BLaER1 (cell line): Measurements from ENCODE around the gene NRARP.

Source experiments
- H3K27ac ChIP-seq: shearing (Covaris generic); formaldehyde crosslinking; 2 replicates; pipeline ENCODE4 v1.8.1; 2022
- H3K27me3 ChIP-seq: shearing (Covaris generic); formaldehyde crosslinking; 2 replicates; pipeline ENCODE4 v1.8.1; 2022
- H3K36me3 ChIP-seq: shearing (Covaris generic); formaldehyde crosslinking; 2 replicates; pipeline ENCODE4 v1.8.1; 2022
- H3K4me1 ChIP-seq: shearing (Covaris generic); formaldehyde crosslinking; 2 replicates; pipeline ENCODE4 v1.8.1; 2022
- H3K4me2 ChIP-seq: shearing (Covaris generic); formaldehyde crosslinking; 2 replicates; pipeline ENCODE4 v1.8.1; 2022
- H3K4me3 ChIP-seq: shearing (Covaris generic); formaldehyde crosslinking; 2 replicates; pipeline ENCODE4 v1.8.1; 2022
- H3K9ac ChIP-seq: shearing (Covaris generic); formaldehyde crosslinking; 2 replicates; pipeline ENCODE4 v1.8.1; 2022
- H3K9me3 ChIP-seq: shearing (Covaris generic); formaldehyde crosslinking; 2 replicates; pipeline ENCODE4 v1.8.1; 2022
- H4K20me1 ChIP-seq: shearing (Covaris generic); formaldehyde crosslinking; 2 replicates; pipeline ENCODE4 v1.8.1; 2022
- Cebpa-rat ChIP-seq: shearing (Covaris generic); IDR thresholded peaks from 2 replicates; pipeline ENCODE4 v1.8.1; 2022

The NRARP gene

DNA sequence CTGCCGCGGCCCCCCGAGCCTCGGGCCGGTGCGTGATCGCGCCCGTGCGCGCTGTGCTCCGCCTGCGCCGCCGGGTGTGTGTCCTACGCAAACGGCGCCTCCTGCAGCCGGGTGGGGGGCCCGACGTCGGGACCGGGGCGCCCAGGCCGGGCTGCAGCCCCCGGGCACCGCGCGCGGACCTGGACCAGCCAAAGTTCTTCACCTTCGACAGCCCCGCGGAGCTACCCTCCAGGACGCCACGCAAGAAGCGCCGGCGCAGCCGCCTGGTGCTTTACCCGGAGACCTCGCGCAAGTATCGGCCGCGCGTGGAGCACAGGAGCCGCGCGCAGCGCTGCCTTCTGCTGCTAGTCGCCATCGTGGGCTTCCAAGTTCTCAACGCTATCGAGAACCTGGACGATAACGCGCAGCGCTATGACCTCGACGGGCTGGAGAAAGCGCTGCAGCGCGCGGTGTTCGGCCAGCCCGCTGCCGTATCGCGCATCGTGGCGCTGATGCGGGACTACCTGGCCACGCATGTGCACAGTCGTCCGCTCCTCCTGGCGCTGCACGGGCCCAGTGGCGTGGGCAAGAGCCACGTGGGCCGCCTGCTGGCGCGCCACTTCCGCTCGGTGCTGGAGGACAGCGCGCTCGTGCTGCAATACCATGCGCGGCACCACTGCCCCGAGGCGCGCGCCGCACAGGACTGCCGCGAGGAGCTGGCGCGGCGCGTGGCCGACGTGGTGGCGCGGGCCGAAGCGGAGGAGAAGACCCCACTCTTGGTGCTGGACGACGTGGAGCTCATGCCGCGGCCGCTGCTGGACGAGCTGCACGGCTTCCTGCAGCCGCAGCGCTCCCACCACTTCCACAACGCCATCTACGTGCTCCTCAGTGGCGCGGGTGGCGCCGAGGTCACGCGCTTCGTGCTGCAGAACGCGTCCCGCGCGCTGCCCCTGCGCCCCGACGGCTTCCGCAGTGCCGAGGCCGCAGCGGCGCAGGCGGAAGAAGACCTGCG lies 23.1 kb downstream of the NRARP start:
- Histone ChIP-seq H4K20me1 (peaks cover 5% of the 10 kb centered on the region; the same call in 1 of the 2 replicates), H3K27me3 (no peaks in the 10 kb centered on the region), H3K9me3 (no peaks in the 10 kb centered on the region), H3K4me3 (peak overlapping the region; percentile 11; the same call in 1 of the 2 replicates), H3K9ac (no peak overlapping the region), H3K4me2 (peak overlapping the region; percentile 92), H3K4me1 (peaks cover 95% of the 10 kb centered on the region), H3K27ac (peak overlapping the region; percentile 94), H3K36me3 (peaks cover 16% of the 10 kb centered on the region; the same call in 1 of the 2 replicates)
- TF ChIP-seq Cebpa-rat, result no peak

- peak overlapping the region; percentile 62 for H3K4me3 ChIP-seq
Measured at GRCh38 chr9:137278061-137278701, 23.9 kb downstream of the NRARP start.

GRCh38 chr9:137277329-137278041 lies 24.6 kb downstream of the NRARP start, which contains the start of gene TOR4A:
TSS of gene TOR4A (plus strand) at chr9:137277726. CDS start at chr9:137278690, 964 bp downstream.
- H3K27ac ChIP-seq, result peak within 1 kb of the TSS; percentile 94
- no peak for TF ChIP-seq Cebpa-rat
- H3K4me1 ChIP-seq, result peaks cover 100% of the 10 kb centered on the region
- H3K27me3 ChIP-seq, result no peaks in the 10 kb centered on the region
- H3K36me3 ChIP-seq, result peaks cover 26% of the 10 kb centered on the region
- no peaks in the 10 kb centered on the region for H3K9me3 ChIP-seq
- peak within 1 kb of the TSS; percentile 78 for H3K9ac ChIP-seq
- H3K4me2 ChIP-seq, result peak within 1 kb of the TSS; percentile 92
- H3K4me3 ChIP-seq, result peak within 1 kb of the TSS; percentile 62
- peaks cover 7% of the 10 kb centered on the region; the same call in 1 of the 2 replicates for H4K20me1 ChIP-seq

More at GRCh38 chr9:137278061-137278701, 23.9 kb downstream of the NRARP start:
- peaks cover 19% of the 10 kb centered on the region for H3K36me3 ChIP-seq
- TF ChIP-seq Cebpa-rat, result no peak
- no peaks in the 10 kb centered on the region for H3K9me3 ChIP-seq
- H3K27me3 ChIP-seq, result no peaks in the 10 kb centered on the region
- peak overlapping the region; percentile 94 for H3K27ac ChIP-seq
- H3K9ac ChIP-seq, result peak overlapping the region; percentile 78
- H3K4me2 ChIP-seq, result peak overlapping the region; percentile 92
- peaks cover 100% of the 10 kb centered on the region for H3K4me1 ChIP-seq
- H4K20me1 ChIP-seq, result peaks cover 5% of the 10 kb centered on the region; the same call in 1 of the 2 replicates

GRCh38 chr9:137276473-137277328 lies 25.4 kb downstream of the NRARP start:
- Histone ChIP-seq H3K9ac (peak overlapping the region; percentile 78), H3K27ac (peak overlapping the region; percentile 94), H3K4me3 (peak overlapping the region; percentile 62)

DNA sequence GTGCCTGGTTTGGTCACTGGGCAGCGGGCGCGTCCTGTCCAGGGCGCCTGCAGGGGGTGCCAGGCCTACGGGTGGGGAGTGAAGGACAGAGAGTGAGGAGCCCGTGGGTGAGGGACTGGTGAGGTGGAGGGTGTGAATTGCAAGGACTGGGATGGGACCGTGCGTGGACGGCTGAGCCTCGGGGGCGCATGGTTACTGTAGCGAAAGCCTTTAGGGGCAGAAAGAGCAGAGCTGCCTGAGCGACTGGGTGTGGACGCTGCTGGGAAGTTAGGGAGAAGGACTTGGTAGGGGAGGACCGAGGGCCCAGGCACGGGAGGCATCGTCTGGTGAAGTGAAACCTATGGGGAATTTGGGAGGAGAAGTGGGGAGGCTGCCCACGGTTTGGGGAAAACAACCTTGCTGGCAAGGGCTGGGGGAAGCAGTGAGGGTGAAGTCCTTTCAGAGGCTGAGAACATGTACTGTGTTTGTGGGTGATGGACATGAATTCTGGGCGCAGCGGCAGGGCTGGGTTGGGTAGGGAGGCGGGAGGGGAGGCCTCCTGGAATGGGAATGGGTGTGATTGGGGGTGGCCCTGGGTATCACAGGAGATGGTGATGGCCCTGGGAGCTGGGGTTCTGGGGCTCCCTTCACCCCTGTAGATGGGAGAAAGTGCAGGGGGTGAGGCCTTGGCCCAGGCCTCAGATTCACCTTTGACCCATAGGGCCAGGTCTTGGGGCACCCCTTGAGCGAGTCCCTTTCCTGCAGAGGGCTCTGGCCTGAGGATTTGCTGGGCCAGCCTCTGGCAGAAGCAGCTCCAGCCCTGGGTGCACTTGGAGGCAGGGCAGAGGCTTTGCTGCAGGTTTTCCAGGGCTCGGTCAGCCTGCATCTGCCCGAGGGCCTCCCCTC lies 26.2 kb downstream of the NRARP start:
- TF ChIP-seq Cebpa-rat, result no peak
- H3K4me3 ChIP-seq, result peak overlapping the region; percentile 62
- H3K9me3 ChIP-seq, result no peaks in the 10 kb centered on the region
- H3K4me2 ChIP-seq, result peak overlapping the region; percentile 92
- H4K20me1 ChIP-seq, result peaks cover 13% of the 10 kb centered on the region; the same call in 1 of the 2 replicates
- H3K9ac ChIP-seq, result peak overlapping the region; percentile 78
- peak overlapping the region; percentile 94 for H3K27ac ChIP-seq
- no peaks in the 10 kb centered on the region for H3K27me3 ChIP-seq
- H3K36me3 ChIP-seq, result peaks cover 32% of the 10 kb centered on the region
- peaks cover 99% of the 10 kb centered on the region for H3K4me1 ChIP-seq

More at GRCh38 chr9:137276473-137277328, 25.4 kb downstream of the NRARP start:
- H3K9me3 ChIP-seq, result no peaks in the 10 kb centered on the region
- no peak for TF ChIP-seq Cebpa-rat
- peaks cover 100% of the 10 kb centered on the region for H3K4me1 ChIP-seq
- no peaks in the 10 kb centered on the region for H3K27me3 ChIP-seq
- H3K36me3 ChIP-seq, result peaks cover 32% of the 10 kb centered on the region
- H3K4me2 ChIP-seq, result peak overlapping the region; percentile 92
- H4K20me1 ChIP-seq, result peaks cover 14% of the 10 kb centered on the region; the same call in 1 of the 2 replicates

DNA sequence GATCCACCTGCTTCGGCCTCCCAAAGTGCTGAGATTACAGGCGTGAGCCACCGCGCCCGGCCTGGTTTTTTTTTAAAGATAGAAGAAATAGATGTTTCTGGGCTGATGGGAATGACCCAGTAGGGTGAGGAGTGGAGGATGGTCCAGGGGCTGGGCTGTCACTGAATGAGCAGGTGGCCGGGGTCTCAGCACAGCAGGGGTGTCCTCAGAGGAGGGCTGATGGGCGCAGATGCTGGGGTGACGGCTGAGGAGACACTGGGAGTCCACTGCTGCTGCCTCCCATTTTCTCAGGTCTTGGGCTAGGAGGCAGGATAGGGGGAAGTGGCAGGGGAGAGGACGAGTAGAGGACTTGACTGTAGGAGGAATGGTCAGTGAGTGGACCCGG lies 26.9 kb downstream of the NRARP start:
- H3K9ac ChIP-seq, result peak overlapping the region; percentile 78
- no peak for TF ChIP-seq Cebpa-rat
- H3K4me1 ChIP-seq, result peaks cover 99% of the 10 kb centered on the region
- peaks cover 32% of the 10 kb centered on the region for H3K36me3 ChIP-seq
- H3K27me3 ChIP-seq, result no peaks in the 10 kb centered on the region
- H3K4me3 ChIP-seq, result peak overlapping the region; percentile 62; the same call in 1 of the 2 replicates
- peak overlapping the region; percentile 94 for H3K27ac ChIP-seq
- peaks cover 17% of the 10 kb centered on the region; the same call in 1 of the 2 replicates for H4K20me1 ChIP-seq
- no peaks in the 10 kb centered on the region for H3K9me3 ChIP-seq
- peak overlapping the region; percentile 92 for H3K4me2 ChIP-seq

GRCh38 chr9:137273611-137274320 lies 28.3 kb downstream of the NRARP start:
- no peaks in the 10 kb centered on the region for H3K9me3 ChIP-seq
- TF ChIP-seq Cebpa-rat, result no peak
- peak overlapping the region; percentile 65; the same call in 1 of the 2 replicates for H3K9ac ChIP-seq
- H3K4me3 ChIP-seq, result peak overlapping the region; percentile 62; the same call in 1 of the 2 replicates
- peaks cover 99% of the 10 kb centered on the region for H3K4me1 ChIP-seq
- peaks cover 17% of the 10 kb centered on the region; the same call in 1 of the 2 replicates for H4K20me1 ChIP-seq
- peak overlapping the region; percentile 92 for H3K4me2 ChIP-seq
- H3K27ac ChIP-seq, result peak overlapping the region; percentile 94
- H3K36me3 ChIP-seq, result peaks cover 33% of the 10 kb centered on the region
- no peaks in the 10 kb centered on the region for H3K27me3 ChIP-seq
